ENCODE measurements around the gene CBLB. TPM values are rescaled to one million over a fixed set of nuclear protein-coding genes. Genes with fewer than 3 reads are reported as not detected.

The CBLB gene
- total RNA-seq, 1 donor from 2014 or later: 30.0 TPM

DNA sequence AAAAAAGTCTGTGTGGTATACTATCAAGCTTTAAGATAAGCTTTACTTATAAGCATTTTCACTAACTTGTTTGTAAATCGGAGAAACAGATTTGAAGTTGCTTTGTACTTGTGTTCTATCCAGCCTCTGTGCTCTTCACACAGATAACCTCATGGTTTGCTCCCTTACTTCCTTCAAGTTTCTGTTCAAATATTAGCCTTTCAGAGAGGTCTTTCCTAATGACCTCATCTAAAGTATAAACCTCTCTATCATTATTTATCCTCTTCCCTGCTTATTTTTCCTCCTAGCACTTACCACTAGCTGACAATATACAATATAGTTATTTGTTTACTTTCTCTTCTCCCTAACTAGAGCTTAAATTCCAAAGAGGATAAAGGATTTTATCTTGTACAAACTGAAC lies 180.0 kb downstream of the CBLB start:
- no peaks in the 10 kb centered on the region for H3K27me3 ChIP-seq (ENCODE audit: control insufficient read depth, insufficient read depth, low read length)
- no peak overlapping the region for H3K4me3 ChIP-seq (ENCODE audit: low read depth, low read length)
- no peak for FAIRE-seq
- TF ChIP-seq, protein P1, sequence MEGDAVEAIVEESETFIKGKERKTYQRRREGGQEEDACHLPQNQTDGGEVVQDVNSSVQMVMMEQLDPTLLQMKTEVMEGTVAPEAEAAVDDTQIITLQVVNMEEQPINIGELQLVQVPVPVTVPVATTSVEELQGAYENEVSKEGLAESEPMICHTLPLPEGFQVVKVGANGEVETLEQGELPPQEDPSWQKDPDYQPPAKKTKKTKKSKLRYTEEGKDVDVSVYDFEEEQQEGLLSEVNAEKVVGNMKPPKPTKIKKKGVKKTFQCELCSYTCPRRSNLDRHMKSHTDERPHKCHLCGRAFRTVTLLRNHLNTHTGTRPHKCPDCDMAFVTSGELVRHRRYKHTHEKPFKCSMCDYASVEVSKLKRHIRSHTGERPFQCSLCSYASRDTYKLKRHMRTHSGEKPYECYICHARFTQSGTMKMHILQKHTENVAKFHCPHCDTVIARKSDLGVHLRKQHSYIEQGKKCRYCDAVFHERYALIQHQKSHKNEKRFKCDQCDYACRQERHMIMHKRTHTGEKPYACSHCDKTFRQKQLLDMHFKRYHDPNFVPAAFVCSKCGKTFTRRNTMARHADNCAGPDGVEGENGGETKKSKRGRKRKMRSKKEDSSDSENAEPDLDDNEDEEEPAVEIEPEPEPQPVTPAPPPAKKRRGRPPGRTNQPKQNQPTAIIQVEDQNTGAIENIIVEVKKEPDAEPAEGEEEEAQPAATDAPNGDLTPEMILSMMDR (IDR thresholded peaks at IDR 0.05; ENCODE audit: insufficient read depth, low read length, severe bottlenecking): no peak
- no peak for DNase-seq (ENCODE audit: low read depth)
- H3K36me3 ChIP-seq (ENCODE audit: control insufficient read depth, insufficient read depth, low read length): peaks cover 6% of the 10 kb centered on the region

GRCh38 chr3:105686278-105686897 lies 182.4 kb downstream of the CBLB start:
- H3K36me3 ChIP-seq (ENCODE audit: control insufficient read depth, insufficient read depth, low read length): peaks cover 3% of the 10 kb centered on the region
- FAIRE-seq (no peak), DNase-seq (ENCODE audit: low read depth) (peak; percentile 49)
- no peaks in the 10 kb centered on the region for H3K27me3 ChIP-seq (ENCODE audit: control insufficient read depth, insufficient read depth, low read length)
- no peak overlapping the region for H3K4me3 ChIP-seq (ENCODE audit: low read depth, low read length)
- TF ChIP-seq, protein P1 (IDR thresholded peaks at IDR 0.05; ENCODE audit: insufficient read depth, low read length, severe bottlenecking): peak; percentile 35

DNA sequence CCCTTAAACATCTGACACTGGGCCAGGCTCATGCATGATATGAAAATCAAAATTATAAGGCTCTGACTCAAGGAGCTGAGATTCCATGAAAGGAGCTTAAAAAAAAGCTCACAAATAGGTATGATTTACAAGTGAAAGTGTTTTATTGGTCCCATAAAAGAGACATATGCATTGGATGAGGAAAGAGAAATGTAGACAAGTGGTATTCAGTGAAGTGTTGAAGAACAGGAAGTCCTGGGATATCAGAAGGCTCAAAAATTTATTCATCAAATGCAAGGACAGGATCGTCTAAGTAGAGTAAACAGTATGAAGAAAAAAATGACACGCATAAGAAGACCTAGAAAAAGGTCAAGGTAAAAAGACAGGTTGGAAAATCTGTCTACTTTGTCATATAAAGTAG lies 188.9 kb downstream of the CBLB start:
- Histone ChIP-seq H3K4me3 (ENCODE audit: low read depth, low read length) (no peak overlapping the region), H3K36me3 (ENCODE audit: control insufficient read depth, insufficient read depth, low read length) (peaks cover 4% of the 10 kb centered on the region), H3K27me3 (ENCODE audit: control insufficient read depth, insufficient read depth, low read length) (no peaks in the 10 kb centered on the region)
- FAIRE-seq (no peak), DNase-seq (ENCODE audit: low read depth) (no peak)
- TF ChIP-seq, protein P1 (IDR thresholded peaks at IDR 0.05; ENCODE audit: insufficient read depth, low read length, severe bottlenecking): no peak

GRCh38 chr3:105678017-105678416 lies 190.8 kb downstream of the CBLB start:
- Histone ChIP-seq H3K27me3 (ENCODE audit: control insufficient read depth, insufficient read depth, low read length) (no peaks in the 10 kb centered on the region), H3K36me3 (ENCODE audit: control insufficient read depth, insufficient read depth, low read length) (peaks cover 6% of the 10 kb centered on the region), H3K4me3 (ENCODE audit: low read depth, low read length) (no peak overlapping the region)
- TF ChIP-seq, protein P1 (IDR thresholded peaks at IDR 0.05; ENCODE audit: insufficient read depth, low read length, severe bottlenecking): no peak
- DNase-seq (ENCODE audit: low read depth) (no peak), FAIRE-seq (no peak)

DNA sequence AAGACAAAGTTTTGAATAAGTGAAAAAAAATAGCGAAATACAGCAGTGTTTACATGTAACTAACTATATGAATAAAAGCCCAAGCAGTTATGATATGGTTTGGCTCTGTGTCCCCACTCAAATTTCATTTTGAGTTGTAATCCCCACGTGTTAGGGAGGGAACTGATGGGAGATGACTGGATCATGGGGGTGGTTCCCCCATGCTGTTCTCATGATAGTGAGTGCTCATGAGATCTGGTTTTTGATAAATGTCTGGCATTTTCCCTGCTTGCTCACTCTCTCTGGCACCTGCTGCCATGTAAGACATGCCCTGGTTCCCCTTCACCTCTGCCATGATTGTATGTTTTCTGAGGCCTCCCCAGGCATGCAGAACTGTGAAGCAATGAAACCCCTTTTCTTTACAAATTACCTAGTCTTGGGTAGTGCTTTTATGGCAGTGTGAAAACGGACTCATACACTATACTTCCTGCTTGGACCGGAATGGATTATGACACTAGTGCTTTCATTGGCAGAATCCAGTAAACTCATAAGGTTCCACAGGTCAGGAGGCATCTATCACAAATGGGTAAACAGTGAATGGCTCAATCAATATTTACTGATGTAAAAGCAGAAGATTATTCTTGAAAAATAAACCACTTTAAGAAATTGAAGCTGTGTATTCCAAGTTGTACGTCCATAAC lies 192.1 kb downstream of the CBLB start:
- Histone ChIP-seq H3K36me3 (ENCODE audit: control insufficient read depth, insufficient read depth, low read length) (peaks cover 6% of the 10 kb centered on the region), H3K27me3 (ENCODE audit: control insufficient read depth, insufficient read depth, low read length) (no peaks in the 10 kb centered on the region), H3K4me3 (ENCODE audit: low read depth, low read length) (no peak overlapping the region)
- TF ChIP-seq, protein P1 (IDR thresholded peaks at IDR 0.05; ENCODE audit: insufficient read depth, low read length, severe bottlenecking): no peak
- FAIRE-seq (no peak), DNase-seq (ENCODE audit: low read depth) (no peak)
